Upper lobe of left lung (tissue), 6 donors: ENCODE results near the gene ARSD. TPM values are rescaled to one million over a fixed set of nuclear protein-coding genes. Genes with fewer than 3 reads are reported as not detected.
"Not testable (repeated sequence)": the region's sequence is repeated elsewhere in the genome, so short reads cannot be mapped to it uniquely, and the experiment has no call there.

Experiments
- ATAC-seq, 2 donors: fragments of 200-7000 bp; cut with Tn5 transposase; one replicate each; pipeline ENCODE4 v1.9.1; 2022; ENCODE audit warnings: mild to moderate bottlenecking in 2 of 2, moderate library complexity in 2 of 2; ENCODE audit not compliant: low FRiP score in 2 of 2
- DNase-seq, 2 donors: peaks; one replicate each; pipeline ENCODE4 v3.0.0-alpha.2; 2019 to 2020
- H3K27ac ChIP-seq, 4 donors: fragments of 200-600 bp; sonication (generic); one replicate each; pipeline ENCODE4 v1.5.1; 2016 to 2019
- H3K27me3 ChIP-seq, 4 donors: fragments of 200-600 bp; sonication (generic); one replicate each; pipeline ENCODE4 v1.5.1; 2017 to 2019
- H3K36me3 ChIP-seq, 4 donors: fragments of 200-600 bp; sonication (generic); one replicate each; pipeline ENCODE4 v1.5.1; 2016 to 2019
- H3K4me1 ChIP-seq, 4 donors: fragments of 200-600 bp; sonication (generic); one replicate each; pipeline ENCODE4 v1.5.1; 2018 to 2019
- H3K4me3 ChIP-seq, 4 donors: fragments of 200-600 bp; sonication (generic); one replicate each; pipeline ENCODE4 v1.5.1; 2017 to 2019; ENCODE audit warnings: mild to moderate bottlenecking in 2 of 4, moderate library complexity in 1 of 4
- H3K9me3 ChIP-seq, 4 donors: fragments of 200-600 bp; sonication (generic); one replicate each; pipeline ENCODE4 v1.5.1; 2018 to 2019
- EP300 ChIP-seq, 4 donors: sonication (generic); formaldehyde crosslinking; IDR thresholded peaks; one replicate each; pipeline ENCODE4 v1.5.1; 2017; ENCODE audit warnings: antibody characterized with exemption in 4 of 4, control low read depth in 2 of 4
- POLR2A ChIP-seq, 4 donors: fragments of 450-650 bp; IDR thresholded peaks; one replicate each; pipeline ENCODE4 v1.5.1; 2016 to 2017; ENCODE audit warnings: antibody characterized with exemption in 4 of 4, mild to moderate bottlenecking in 2 of 4
- POLR2AphosphoS5 ChIP-seq, 2 donors: sonication (generic); formaldehyde crosslinking; IDR thresholded peaks; one replicate each; pipeline ENCODE4 v1.5.1; 2017; ENCODE audit warnings: antibody characterized with exemption in 2 of 2
- WGBS, 2 donors: methylation state at CpG; one replicate each; pipeline ENCODE4 v1.1.5; 2017 to 2018; 5-methylcytosine and 5-hydroxymethylcytosine counted together
- total RNA-seq, 6 donors: library from RNA; depleted of rRNA in 4 of 6; stranded (reverse); fragments of >200 nt in 4 of 6; gene quantifications; one replicate each; pipeline versions ENCODE4 v1.1.0 to v1.2.1, GENCODE V29; 2016 to 2021
- TF ChIP-seq, protein P1 (sequence below), 6 experiments: fragments of 450-650 bp in 4 of 6; fragments of 200-600 bp in 2 of 6; sonication (generic) in 2 of 6; IDR thresholded peaks; one replicate each; pipeline ENCODE4 v1.5.1; 2016 to 2019; ENCODE audit warnings: antibody characterized with exemption in 6 of 6
- donor health status: DM: no; HTN: no; CAD: no; lungs with moderate emphysema.
- donor health status: DM: no; HTN: yes; CAD: no; lungs with severe emphysema.

The ARSD gene
- total RNA-seq, 6 donors from 2014 or later, result 27.1 to 67.7 (median 32.3) TPM

DNA sequence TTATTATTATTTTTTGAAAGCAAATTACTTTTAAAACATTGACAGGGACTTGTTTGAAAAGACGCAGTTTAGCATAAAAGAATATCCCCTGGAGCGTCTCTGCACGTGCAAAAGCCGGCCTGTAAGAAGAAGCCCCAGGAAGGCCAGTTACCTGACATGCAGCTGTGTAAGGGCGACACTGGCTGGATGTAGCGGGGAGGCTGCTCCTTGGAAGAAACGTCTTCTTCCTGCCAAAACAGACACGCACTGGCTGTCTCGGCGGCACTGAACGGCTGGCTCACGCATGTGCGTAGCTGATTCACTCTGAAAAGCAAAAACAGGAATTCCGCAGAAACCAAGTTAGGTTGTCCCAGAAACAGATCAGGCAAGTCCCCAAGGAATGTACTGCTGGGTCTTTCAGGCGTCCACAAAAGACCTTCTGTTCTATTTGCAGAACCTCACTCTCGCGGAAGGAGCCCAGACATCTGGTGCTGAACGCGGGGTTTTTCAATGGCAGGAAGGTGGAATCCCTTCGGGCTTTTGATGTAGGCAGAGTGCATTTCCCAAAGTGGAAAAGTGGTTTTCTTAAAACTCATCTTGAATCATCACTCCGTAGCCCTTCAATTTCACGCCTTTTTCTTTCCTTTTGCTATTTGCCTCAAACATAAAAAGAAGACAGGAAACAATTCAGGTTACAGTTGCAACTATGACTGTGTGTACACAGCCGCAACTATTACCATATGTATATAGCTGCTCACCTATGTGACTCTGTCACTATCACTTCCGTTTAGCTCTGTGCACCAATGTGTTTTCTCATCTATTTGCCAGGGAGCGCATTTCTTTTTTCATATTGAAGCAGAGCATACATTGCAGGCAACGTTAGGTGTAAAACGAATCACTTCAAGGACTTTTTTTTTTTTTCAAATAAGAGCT, 39.1 kb upstream of the ARSD start:
- H3K36me3 ChIP-seq, result no peaks in the 10 kb centered on the region
- WGBS, 2 donors, result 45 to 57% methylated on average over 14 to 27 of the region's 27 CpGs
- DNase-seq, result peak in 1 of 2 donors; percentile 23
- no peak overlapping the region for H3K27ac ChIP-seq
- no peak for ATAC-seq
- no peaks in the 10 kb centered on the region for H3K4me1 ChIP-seq
- H3K27me3 ChIP-seq, result no peaks in the 10 kb centered on the region
- no peak for TF ChIP-seq POLR2A (IDR thresholded peaks at IDR 0.05)
- no peak for TF ChIP-seq EP300 (IDR thresholded peaks at IDR 0.05)
- TF ChIP-seq, protein P1, sequence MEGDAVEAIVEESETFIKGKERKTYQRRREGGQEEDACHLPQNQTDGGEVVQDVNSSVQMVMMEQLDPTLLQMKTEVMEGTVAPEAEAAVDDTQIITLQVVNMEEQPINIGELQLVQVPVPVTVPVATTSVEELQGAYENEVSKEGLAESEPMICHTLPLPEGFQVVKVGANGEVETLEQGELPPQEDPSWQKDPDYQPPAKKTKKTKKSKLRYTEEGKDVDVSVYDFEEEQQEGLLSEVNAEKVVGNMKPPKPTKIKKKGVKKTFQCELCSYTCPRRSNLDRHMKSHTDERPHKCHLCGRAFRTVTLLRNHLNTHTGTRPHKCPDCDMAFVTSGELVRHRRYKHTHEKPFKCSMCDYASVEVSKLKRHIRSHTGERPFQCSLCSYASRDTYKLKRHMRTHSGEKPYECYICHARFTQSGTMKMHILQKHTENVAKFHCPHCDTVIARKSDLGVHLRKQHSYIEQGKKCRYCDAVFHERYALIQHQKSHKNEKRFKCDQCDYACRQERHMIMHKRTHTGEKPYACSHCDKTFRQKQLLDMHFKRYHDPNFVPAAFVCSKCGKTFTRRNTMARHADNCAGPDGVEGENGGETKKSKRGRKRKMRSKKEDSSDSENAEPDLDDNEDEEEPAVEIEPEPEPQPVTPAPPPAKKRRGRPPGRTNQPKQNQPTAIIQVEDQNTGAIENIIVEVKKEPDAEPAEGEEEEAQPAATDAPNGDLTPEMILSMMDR (IDR thresholded peaks at IDR 0.05), result no peak
- TF ChIP-seq POLR2AphosphoS5 (IDR thresholded peaks at IDR 0.05), result no peak
- H3K4me3 ChIP-seq, result no peak overlapping the region
- no peaks in the 10 kb centered on the region for H3K9me3 ChIP-seq

DNA sequence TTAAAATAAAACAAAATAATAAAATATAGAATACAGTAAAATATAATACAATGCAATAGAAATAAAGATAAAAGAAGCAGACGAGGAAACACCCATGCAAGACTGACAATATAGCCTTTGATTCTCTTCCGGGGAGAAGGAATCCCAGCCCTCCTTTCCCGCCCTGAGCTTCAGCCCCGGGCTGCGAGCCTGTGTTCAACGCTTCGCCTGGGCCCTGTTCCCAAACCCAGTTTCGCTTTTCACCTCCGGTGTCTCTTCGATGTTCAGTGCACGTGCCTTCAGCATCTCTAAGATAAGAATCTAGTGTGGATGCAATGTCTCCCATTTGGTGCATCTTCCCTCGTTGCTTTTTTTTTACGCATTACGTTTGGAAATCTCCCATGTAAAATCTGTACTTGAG, 38.4 kb upstream of the ARSD start:
- ATAC-seq (no peak), DNase-seq (no peak)
- Histone ChIP-seq H3K4me3 (no peak overlapping the region), H3K27ac (no peak overlapping the region), H3K4me1 (no peaks in the 10 kb centered on the region), H3K9me3 (no peaks in the 10 kb centered on the region), H3K36me3 (no peaks in the 10 kb centered on the region), H3K27me3 (no peaks in the 10 kb centered on the region)
- TF ChIP-seq POLR2A (IDR thresholded peaks at IDR 0.05) (no peak), POLR2AphosphoS5 (IDR thresholded peaks at IDR 0.05) (no peak), EP300 (IDR thresholded peaks at IDR 0.05) (no peak)
- TF ChIP-seq, protein P1 (IDR thresholded peaks at IDR 0.05), result no peak
- 68 to 85% methylated on average over 14 of the region's 14 CpGs for WGBS, 2 donors

DNA sequence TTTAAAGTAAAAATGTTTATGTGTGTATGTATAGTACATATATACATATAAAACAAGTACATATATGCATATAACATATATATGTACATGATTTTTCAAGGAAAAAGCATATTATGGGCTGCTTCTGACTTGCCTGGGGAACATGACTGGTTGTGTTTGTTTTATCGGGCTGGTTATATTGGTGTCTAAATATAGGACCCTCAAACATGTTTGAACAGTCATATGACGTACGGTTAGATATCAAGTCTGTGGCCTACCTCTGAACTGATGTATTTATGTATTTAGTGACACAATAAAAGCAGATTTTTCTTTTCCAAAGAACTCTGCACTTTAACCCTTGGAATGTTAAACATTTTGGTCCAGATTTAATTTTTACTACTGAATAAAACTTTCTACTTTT, 37.9 kb upstream of the ARSD start:
- TF ChIP-seq POLR2AphosphoS5 (IDR thresholded peaks at IDR 0.05), result no peak
- TF ChIP-seq POLR2A (IDR thresholded peaks at IDR 0.05), result no peak
- TF ChIP-seq, protein P1 (IDR thresholded peaks at IDR 0.05), result no peak
- TF ChIP-seq EP300 (IDR thresholded peaks at IDR 0.05), result no peak
- no peak overlapping the region for H3K4me3 ChIP-seq
- no peaks in the 10 kb centered on the region for H3K27me3 ChIP-seq
- H3K27ac ChIP-seq, result no peak overlapping the region
- ATAC-seq (no peak), DNase-seq (no peak)
- no peaks in the 10 kb centered on the region for H3K4me1 ChIP-seq
- 60 to 74% methylated on average over 3 of the region's 3 CpGs for WGBS, 2 donors
- H3K9me3 ChIP-seq, result no peaks in the 10 kb centered on the region
- no peaks in the 10 kb centered on the region for H3K36me3 ChIP-seq

DNA sequence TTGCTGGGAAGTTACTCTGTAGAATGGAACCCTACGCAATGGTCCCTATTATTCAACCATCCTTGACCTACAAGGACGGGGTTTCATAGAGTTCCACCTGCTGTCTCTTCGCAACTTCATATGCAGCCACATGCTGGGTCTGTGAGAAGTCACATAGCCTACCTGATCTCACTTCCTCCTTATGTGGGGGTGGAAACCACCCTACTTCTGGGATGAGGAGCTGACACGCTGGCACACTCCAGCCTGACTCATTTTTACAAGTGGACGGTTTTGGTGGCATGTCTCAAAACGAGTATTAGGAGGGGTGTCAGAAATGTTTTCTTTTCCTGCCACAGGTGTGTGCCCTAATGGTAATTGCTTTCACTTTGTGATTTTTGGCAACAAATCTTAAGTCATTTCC, 36.8 kb upstream of the ARSD start:
- no peaks in the 10 kb centered on the region for H3K4me1 ChIP-seq
- 69 to 83% methylated on average over 5 to 6 of the region's 6 CpGs for WGBS, 2 donors
- H3K27me3 ChIP-seq, result no peaks in the 10 kb centered on the region
- H3K4me3 ChIP-seq, result no peak overlapping the region
- DNase-seq, result no peak
- TF ChIP-seq EP300 (IDR thresholded peaks at IDR 0.05) (no peak), POLR2AphosphoS5 (IDR thresholded peaks at IDR 0.05) (no peak), POLR2A (IDR thresholded peaks at IDR 0.05) (no peak)
- TF ChIP-seq, protein P1 (IDR thresholded peaks at IDR 0.05), result no peak
- no peak overlapping the region for H3K27ac ChIP-seq
- ATAC-seq, result no peak
- H3K36me3 ChIP-seq, result no peaks in the 10 kb centered on the region
- no peaks in the 10 kb centered on the region for H3K9me3 ChIP-seq

DNA sequence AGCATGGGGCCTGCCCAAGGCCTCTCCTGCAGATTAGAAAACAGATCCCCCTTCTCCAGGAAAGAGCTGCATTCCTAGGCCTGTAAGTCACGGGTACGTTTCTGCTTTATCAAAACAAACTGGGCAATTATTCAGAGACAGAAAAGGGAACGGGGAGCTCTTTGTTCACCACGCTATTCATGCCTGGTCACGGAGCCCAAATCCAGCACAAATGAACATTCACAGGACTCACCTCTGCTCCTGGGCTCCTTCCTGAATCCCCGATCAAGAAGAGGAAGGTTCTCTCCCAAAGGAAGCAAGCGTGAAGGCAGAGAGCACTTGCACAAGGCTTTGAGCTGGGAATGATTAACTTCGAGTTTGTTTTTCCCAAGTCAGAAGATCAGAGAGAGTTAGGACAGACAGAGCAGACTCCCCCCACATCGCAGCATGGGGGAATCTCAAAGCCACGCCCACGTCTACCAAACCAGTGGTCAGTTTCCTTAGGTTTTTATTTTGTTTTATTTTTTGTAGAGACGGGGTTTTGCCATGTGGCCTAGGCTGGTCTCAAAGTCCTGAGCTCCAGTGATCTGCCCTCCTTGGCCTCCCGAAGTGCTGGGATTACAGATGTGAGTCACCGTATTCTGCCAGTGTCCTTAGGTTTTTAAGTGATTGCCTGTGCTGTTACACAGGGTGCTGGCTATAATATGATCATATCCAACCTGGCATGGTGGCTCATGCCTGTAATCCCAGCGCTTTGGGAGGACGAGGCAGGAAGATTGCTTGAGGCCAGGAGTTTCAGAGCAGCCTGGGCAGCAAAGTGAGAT, 35.1 kb upstream of the ARSD start:
- DNase-seq, H3K27me3 ChIP-seq, H3K4me3 ChIP-seq, H3K36me3 ChIP-seq, H3K27ac ChIP-seq, H3K9me3 ChIP-seq, H3K4me1 ChIP-seq: not testable (repeated sequence)
- WGBS, 2 donors, result 61 to 64% methylated on average over 6 to 16 of the region's 16 CpGs
- ATAC-seq, result peak in 1 of 2 donors; percentile 51

DNA sequence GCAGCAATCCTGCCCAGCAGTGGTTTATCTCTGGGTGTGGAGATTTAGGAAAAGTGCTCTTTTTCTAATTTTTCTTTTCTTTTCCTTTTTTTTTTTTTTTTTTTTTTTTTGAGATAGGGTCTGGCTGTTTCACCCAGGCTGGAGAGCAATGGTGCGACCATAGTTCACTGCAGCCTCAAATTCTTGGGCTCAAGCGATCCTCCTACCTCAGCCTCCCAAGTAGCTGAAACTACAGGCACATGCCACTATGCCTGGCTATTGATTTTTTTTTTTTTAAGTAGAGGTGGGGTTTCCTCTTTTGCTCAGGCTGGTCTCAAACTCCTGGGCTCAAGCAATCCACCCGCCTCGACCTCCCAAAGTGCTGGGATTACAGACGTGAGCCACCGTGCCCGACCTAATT, 34.3 kb upstream of the ARSD start:
- H3K9me3 ChIP-seq, ATAC-seq, H3K4me3 ChIP-seq, H3K27me3 ChIP-seq, H3K4me1 ChIP-seq, H3K27ac ChIP-seq, H3K36me3 ChIP-seq, DNase-seq: not testable (repeated sequence)
- WGBS, 2 donors, result 78 to 83% methylated on average over 7 of the region's 7 CpGs
